GM12891 (cell line): Measurements from ENCODE around the gene CD84.

Experiments
- PAX5 ChIP-seq: IDR thresholded peaks from 2 replicates; pipeline ENCODE4 v1.6.1; 2011; ENCODE audit warnings: low read length, moderate library complexity, mild to moderate bottlenecking; ENCODE audit not compliant: insufficient read depth, severe bottlenecking
- POLR2A ChIP-seq: IDR thresholded peaks from 2 replicates; pipeline ENCODE4 v1.6.1; 2011; ENCODE audit warnings: low read depth, low read length, control low read depth
- POLR2AphosphoS5 ChIP-seq: IDR thresholded peaks from 2 replicates; pipeline ENCODE4 v1.6.1; 2011; ENCODE audit warnings: low read depth, low read length, control low read depth
- SPI1 ChIP-seq: IDR thresholded peaks from 2 replicates; pipeline ENCODE4 v1.6.1; 2011; ENCODE audit warnings: low read depth, low read length, control low read depth

DNA sequence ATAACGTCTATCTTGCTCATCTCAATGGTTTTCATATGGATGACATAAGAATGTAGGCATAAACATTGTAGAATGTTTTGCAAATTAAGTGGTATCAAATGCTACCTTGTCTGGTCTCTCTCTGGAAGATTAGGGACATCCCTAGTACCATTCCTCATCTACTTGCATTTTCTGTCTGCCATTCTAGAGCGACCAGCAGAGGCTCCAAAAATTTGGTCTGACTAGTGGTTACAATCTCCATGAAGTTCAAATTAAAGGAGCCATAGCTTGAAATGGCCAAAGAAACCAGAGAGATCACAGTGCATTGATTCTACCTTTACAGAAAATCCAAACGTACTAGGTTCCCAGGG is 1.1 kb downstream of the CD84 start:
- TF ChIP-seq POLR2A (no peak), SPI1 (no peak), POLR2AphosphoS5 (no peak), PAX5 (no peak)
